Measurements from ENCODE around the gene GCHFR.

The GCHFR gene

GRCh38 chr15:40763801-40764628, at the start of gene GCHFR:
GCHFR (plus strand) TSS chr15:40764068; CDS start chr15:40764181, 113 bp downstream.
- DNase-seq, result peak; percentile 13

- DNase-seq, result no peak
Observed at GRCh38 chr15:40714144-40714543, 49.7 kb upstream of the GCHFR start.

- no peak for DNase-seq
Observed at GRCh38 chr15:40716165-40716564, 47.7 kb upstream of the GCHFR start.

GRCh38 chr15:40721701-40722100, 42.2 kb upstream of the GCHFR start:
- no peak for DNase-seq

GRCh38 chr15:40722354-40722753, 41.5 kb upstream of the GCHFR start:
- DNase-seq, result no peak

- no peak for DNase-seq
Observed at GRCh38 chr15:40722934-40723333, 40.9 kb upstream of the GCHFR start.

- no peak for DNase-seq
Observed at GRCh38 chr15:40723919-40724318, 39.9 kb upstream of the GCHFR start.

GRCh38 chr15:40731034-40731433, 32.8 kb upstream of the GCHFR start:
- DNase-seq, result no peak

- no peak for DNase-seq
Observed at GRCh38 chr15:40736575-40736974, 27.3 kb upstream of the GCHFR start.

GRCh38 chr15:40737048-40737447, 26.8 kb upstream of the GCHFR start:
- peak; percentile 75 for DNase-seq

- DNase-seq, result no peak
Observed at GRCh38 chr15:40739047-40739446, 24.8 kb upstream of the GCHFR start.

GRCh38 chr15:40739854-40740253, 24.0 kb upstream of the GCHFR start:
- no peak for DNase-seq

- no peak for DNase-seq
Observed at GRCh38 chr15:40743485-40743901, 20.4 kb upstream of the GCHFR start.

GRCh38 chr15:40743921-40744814, 19.7 kb upstream of the GCHFR start:
- no peak for DNase-seq

GRCh38 chr15:40744815-40745152, 19.1 kb upstream of the GCHFR start:
- no peak for DNase-seq

- no peak for DNase-seq
Observed at GRCh38 chr15:40746916-40747418, 16.9 kb upstream of the GCHFR start.

- no peak for DNase-seq
Observed at GRCh38 chr15:40747685-40748631, 15.9 kb upstream of the GCHFR start.

- no peak for DNase-seq
Observed at GRCh38 chr15:40749151-40749630, 14.7 kb upstream of the GCHFR start.

- DNase-seq, result no peak
Observed at GRCh38 chr15:40750885-40751284, 13.0 kb upstream of the GCHFR start.

- DNase-seq, result no peak
Observed at GRCh38 chr15:40751745-40752144, 12.1 kb upstream of the GCHFR start.

- no peak for DNase-seq
Observed at GRCh38 chr15:40754574-40754882, 9.3 kb upstream of the GCHFR start.

All from NCI-H510A treated with DMSO at 0.1 percent for 48 hours (cell line).